ENCODE data around the gene MICB. TPM values are rescaled to one million over a fixed set of nuclear protein-coding genes. Genes with fewer than 3 reads are reported as not detected.

MICB gene
- total RNA-seq, 1 donor from 2014 or later = 17.6 TPM

DNA sequence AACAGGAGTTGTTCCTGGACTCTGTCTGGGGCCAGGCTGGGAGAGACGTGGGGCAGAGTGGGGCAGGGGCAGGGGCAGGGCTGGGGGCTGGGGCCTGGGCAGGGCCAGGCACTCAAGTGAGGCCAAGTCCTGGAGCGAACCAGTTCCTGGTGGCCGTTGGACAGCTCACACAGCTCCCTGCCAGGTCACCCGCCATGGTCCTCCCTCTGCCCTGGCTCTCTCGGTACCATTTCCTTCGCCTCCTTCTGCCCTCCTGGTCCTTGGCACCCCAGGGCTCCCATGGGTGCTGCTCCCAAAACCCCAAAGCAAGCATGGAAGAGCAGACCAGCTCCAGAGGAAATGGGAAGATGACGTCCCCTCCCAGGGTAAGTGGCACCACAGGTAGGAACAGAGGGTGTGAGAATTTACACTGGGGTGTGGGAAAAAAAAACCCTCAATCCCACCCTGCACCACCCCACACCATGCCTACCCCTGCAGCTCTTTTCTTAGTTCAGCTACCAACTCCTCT lies 30.9 kb downstream of the MICB start, which contains the start of gene MCCD1:
MCCD1 (plus strand) TSS at position 142 of the 508 bp plus-strand sequence; CDS start at position 195, 53 bp downstream.
- no peak for ATAC-seq (ENCODE audit: low read depth)
- POLR2A ChIA-PET = interaction anchor here (0.6 to 1.4 kb wide), 4 partner anchors 9 to 222 kb away, joined by 3 to 5 read pairs (median 4); partner anchors contain the start of gene DDX39B
- H3K4me1 Mint-ChIP-seq = peaks cover 3% of the 10 kb centered on the region
- no peak within 1 kb of the TSS for H3K4me3 Mint-ChIP-seq
- CTCF ChIA-PET = no interaction called here
- no peak within 1 kb of the TSS for H3K27ac Mint-ChIP-seq
- peaks cover 47% of the 10 kb centered on the region for H3K36me3 Mint-ChIP-seq (ENCODE audit: low read depth)
- intact Hi-C loops (cut with micrococcal nuclease) = no loop called here
- H3K9me3 Mint-ChIP-seq = no peaks in the 10 kb centered on the region
- TF ChIP-seq, protein P1, sequence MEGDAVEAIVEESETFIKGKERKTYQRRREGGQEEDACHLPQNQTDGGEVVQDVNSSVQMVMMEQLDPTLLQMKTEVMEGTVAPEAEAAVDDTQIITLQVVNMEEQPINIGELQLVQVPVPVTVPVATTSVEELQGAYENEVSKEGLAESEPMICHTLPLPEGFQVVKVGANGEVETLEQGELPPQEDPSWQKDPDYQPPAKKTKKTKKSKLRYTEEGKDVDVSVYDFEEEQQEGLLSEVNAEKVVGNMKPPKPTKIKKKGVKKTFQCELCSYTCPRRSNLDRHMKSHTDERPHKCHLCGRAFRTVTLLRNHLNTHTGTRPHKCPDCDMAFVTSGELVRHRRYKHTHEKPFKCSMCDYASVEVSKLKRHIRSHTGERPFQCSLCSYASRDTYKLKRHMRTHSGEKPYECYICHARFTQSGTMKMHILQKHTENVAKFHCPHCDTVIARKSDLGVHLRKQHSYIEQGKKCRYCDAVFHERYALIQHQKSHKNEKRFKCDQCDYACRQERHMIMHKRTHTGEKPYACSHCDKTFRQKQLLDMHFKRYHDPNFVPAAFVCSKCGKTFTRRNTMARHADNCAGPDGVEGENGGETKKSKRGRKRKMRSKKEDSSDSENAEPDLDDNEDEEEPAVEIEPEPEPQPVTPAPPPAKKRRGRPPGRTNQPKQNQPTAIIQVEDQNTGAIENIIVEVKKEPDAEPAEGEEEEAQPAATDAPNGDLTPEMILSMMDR (IDR thresholded peaks at IDR 0.05) = no peak
- no peak for DNase-seq
- H3K27me3 Mint-ChIP-seq = no peaks in the 10 kb centered on the region

GRCh38 chr6:31529329-31530150 lies 31.6 kb downstream of the MICB start:
- TF ChIP-seq, protein P1 (IDR thresholded peaks at IDR 0.05) = no peak
- intact Hi-C loops (cut with micrococcal nuclease) = no loop called here
- ChIA-PET POLR2A (interaction anchor here (0.6 to 1.1 kb wide), 3 partner anchors 9 to 222 kb away, joined by 3 to 5 read pairs (median 3); partner anchors contain the start of gene DDX39B), CTCF (no interaction called here)
- Mint-ChIP-seq H3K4me1 (peaks cover 3% of the 10 kb centered on the region), H3K36me3 (ENCODE audit: low read depth) (peaks cover 54% of the 10 kb centered on the region), H3K27me3 (no peaks in the 10 kb centered on the region), H3K4me3 (no peak overlapping the region), H3K27ac (no peak overlapping the region), H3K9me3 (no peaks in the 10 kb centered on the region)
- ATAC-seq (ENCODE audit: low read depth) (peak; percentile 21), DNase-seq (no peak)

GRCh38 chr6:31530659-31531058 lies 32.7 kb downstream of the MICB start:
- intact Hi-C loops (cut with micrococcal nuclease) = no loop called here
- DNase-seq (no peak), ATAC-seq (ENCODE audit: low read depth) (no peak)
- TF ChIP-seq, protein P1 (IDR thresholded peaks at IDR 0.05) = no peak
- Mint-ChIP-seq H3K27ac (no peak overlapping the region), H3K27me3 (no peaks in the 10 kb centered on the region), H3K36me3 (ENCODE audit: low read depth) (peaks cover 65% of the 10 kb centered on the region), H3K4me1 (peaks cover 4% of the 10 kb centered on the region), H3K9me3 (no peaks in the 10 kb centered on the region), H3K4me3 (no peak overlapping the region)
- CTCF ChIA-PET = no interaction called here
- POLR2A ChIA-PET = interaction anchor here (2.1 kb wide), 1 partner anchor 11 kb away, joined by 14 read pairs; no protein-coding TSS in a partner anchor

GRCh38 chr6:31531162-31531561 lies 33.2 kb downstream of the MICB start:
- Mint-ChIP-seq H3K27me3 (no peaks in the 10 kb centered on the region), H3K4me3 (no peak overlapping the region), H3K36me3 (ENCODE audit: low read depth) (peaks cover 70% of the 10 kb centered on the region), H3K9me3 (no peaks in the 10 kb centered on the region), H3K4me1 (peaks cover 6% of the 10 kb centered on the region), H3K27ac (no peak overlapping the region)
- TF ChIP-seq, protein P1 (IDR thresholded peaks at IDR 0.05) = no peak
- no peak for ATAC-seq (ENCODE audit: low read depth)
- DNase-seq = no peak
- intact Hi-C loops (cut with micrococcal nuclease) = no loop called here
- POLR2A ChIA-PET = interaction anchor here (2.1 kb wide), 1 partner anchor 10 kb away, joined by 14 read pairs; no protein-coding TSS in a partner anchor
- CTCF ChIA-PET = no interaction called here

Data from activated B cell treated with CpG ODN at 0.5 μM for 24 hours (primary cell).